Suprapubic skin (tissue), 4 donors: ENCODE measurements around the gene TIMM50. TPM values are rescaled to one million over a fixed set of nuclear protein-coding genes. Genes with fewer than 3 reads are reported as not detected.

Source experiments
- DNase-seq, 2 donors: peaks; one replicate each; pipeline ENCODE4 v3.0.0-alpha.2; 2019; ENCODE audit warnings: low spot score in 2 of 2
- H3K27ac ChIP-seq: fragments of 200-600 bp; sonication (generic); one replicate; pipeline ENCODE4 v1.5.1; 2019
- H3K27me3 ChIP-seq: fragments of 200-600 bp; sonication (generic); one replicate; pipeline ENCODE4 v1.5.1; 2019
- H3K36me3 ChIP-seq: fragments of 200-600 bp; sonication (generic); one replicate; pipeline ENCODE4 v1.5.1; 2019
- H3K4me1 ChIP-seq: fragments of 200-600 bp; sonication (generic); one replicate; pipeline ENCODE4 v1.5.1; 2019
- H3K4me3 ChIP-seq: fragments of 200-600 bp; sonication (generic); one replicate; pipeline ENCODE4 v1.5.1; 2019; ENCODE audit warnings: mild to moderate bottlenecking
- H3K9me3 ChIP-seq: fragments of 200-600 bp; sonication (generic); one replicate; pipeline ENCODE4 v1.5.1; 2019
- EP300 ChIP-seq: sonication (generic); formaldehyde crosslinking; IDR thresholded peaks from one replicate; pipeline ENCODE4 v1.6.1; 2017; ENCODE audit warnings: antibody characterized with exemption
- POLR2A ChIP-seq, 2 donors: fragments of 450-650 bp; IDR thresholded peaks; one replicate each; pipeline ENCODE4 v1.6.1; 2017; ENCODE audit warnings: antibody characterized with exemption in 2 of 2, mild to moderate bottlenecking in 2 of 2, moderate library complexity in 2 of 2
- POLR2AphosphoS5 ChIP-seq, 3 donors: sonication (generic); formaldehyde crosslinking; IDR thresholded peaks; one replicate each; pipeline ENCODE4 v1.6.1; 2017; ENCODE audit warnings: antibody characterized with exemption in 3 of 3
- WGBS: methylation state at CpG from one replicate; pipeline ENCODE4 v1.1.5; 2018; 5-methylcytosine and 5-hydroxymethylcytosine counted together
- total RNA-seq, 4 donors: library from RNA; depleted of rRNA; stranded (reverse); fragments of >200 nt; gene quantifications; one replicate each; pipeline ENCODE4 v1.1.0, GENCODE V29; 2016
- TF ChIP-seq, protein P1 (sequence below), 2 donors: fragments of 200-600 bp in 1 of 2; fragments of 450-650 bp in 1 of 2; sonication (generic) in 1 of 2; IDR thresholded peaks; one replicate each; pipeline ENCODE4 v1.5.1; 2016 to 2019; ENCODE audit warnings: antibody characterized with exemption in 2 of 2, mild to moderate bottlenecking in 1 of 2, moderate library complexity in 1 of 2

TIMM50 gene
- total RNA-seq, 4 donors from 2014 or later: 44.9 to 57.9 (median 50.6) TPM

DNA sequence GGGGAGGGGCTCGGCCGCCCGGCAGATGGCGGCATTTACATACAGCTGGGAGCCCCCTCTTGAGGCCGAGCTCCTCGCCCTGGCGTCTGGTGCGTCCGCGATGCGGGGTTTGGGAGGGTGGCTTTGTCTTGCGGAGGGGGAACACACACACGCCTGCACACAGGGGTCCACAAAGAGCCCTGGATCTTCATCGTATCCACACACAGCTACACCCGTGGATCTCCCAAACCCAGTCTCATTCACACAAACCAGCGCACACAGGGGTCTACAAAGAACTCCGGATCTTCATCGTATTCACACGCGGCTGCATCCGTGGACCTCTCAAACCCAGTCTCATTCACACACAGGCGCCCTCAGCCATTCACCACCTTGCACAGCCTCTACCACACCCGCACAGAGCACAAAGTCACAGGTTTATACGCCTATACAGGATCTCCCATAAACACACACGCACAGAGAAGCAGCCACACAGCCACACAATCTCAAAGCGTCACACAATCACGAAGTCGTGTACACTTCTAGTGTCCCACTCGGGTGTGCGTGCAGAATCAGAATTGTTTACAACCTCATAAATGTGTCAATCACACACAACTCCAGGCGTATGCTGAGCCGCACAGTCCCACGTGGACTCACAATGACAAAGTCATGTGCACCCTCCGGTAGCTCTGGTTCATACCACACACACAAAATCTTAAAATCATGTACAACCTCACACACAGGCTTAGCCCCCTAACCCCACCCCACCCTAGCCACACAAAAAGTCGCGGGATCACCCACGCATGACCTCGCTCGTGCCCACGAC lies 17.6 kb downstream of the TIMM50 start:
- no peaks in the 10 kb centered on the region for H3K36me3 ChIP-seq
- H3K9me3 ChIP-seq: no peaks in the 10 kb centered on the region
- H3K4me3 ChIP-seq: no peak overlapping the region
- no peak overlapping the region for H3K27ac ChIP-seq
- no peak for TF ChIP-seq POLR2AphosphoS5 (IDR thresholded peaks at IDR 0.05)
- TF ChIP-seq POLR2A (IDR thresholded peaks at IDR 0.05): no peak
- TF ChIP-seq, protein P1, sequence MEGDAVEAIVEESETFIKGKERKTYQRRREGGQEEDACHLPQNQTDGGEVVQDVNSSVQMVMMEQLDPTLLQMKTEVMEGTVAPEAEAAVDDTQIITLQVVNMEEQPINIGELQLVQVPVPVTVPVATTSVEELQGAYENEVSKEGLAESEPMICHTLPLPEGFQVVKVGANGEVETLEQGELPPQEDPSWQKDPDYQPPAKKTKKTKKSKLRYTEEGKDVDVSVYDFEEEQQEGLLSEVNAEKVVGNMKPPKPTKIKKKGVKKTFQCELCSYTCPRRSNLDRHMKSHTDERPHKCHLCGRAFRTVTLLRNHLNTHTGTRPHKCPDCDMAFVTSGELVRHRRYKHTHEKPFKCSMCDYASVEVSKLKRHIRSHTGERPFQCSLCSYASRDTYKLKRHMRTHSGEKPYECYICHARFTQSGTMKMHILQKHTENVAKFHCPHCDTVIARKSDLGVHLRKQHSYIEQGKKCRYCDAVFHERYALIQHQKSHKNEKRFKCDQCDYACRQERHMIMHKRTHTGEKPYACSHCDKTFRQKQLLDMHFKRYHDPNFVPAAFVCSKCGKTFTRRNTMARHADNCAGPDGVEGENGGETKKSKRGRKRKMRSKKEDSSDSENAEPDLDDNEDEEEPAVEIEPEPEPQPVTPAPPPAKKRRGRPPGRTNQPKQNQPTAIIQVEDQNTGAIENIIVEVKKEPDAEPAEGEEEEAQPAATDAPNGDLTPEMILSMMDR (IDR thresholded peaks at IDR 0.05): no peak
- no peak for TF ChIP-seq EP300
- peaks cover 66% of the 10 kb centered on the region for H3K27me3 ChIP-seq
- peaks cover 28% of the 10 kb centered on the region for H3K4me1 ChIP-seq
- DNase-seq: no peak
- 3% methylated on average over 25 of the region's 40 CpGs for WGBS

DNA sequence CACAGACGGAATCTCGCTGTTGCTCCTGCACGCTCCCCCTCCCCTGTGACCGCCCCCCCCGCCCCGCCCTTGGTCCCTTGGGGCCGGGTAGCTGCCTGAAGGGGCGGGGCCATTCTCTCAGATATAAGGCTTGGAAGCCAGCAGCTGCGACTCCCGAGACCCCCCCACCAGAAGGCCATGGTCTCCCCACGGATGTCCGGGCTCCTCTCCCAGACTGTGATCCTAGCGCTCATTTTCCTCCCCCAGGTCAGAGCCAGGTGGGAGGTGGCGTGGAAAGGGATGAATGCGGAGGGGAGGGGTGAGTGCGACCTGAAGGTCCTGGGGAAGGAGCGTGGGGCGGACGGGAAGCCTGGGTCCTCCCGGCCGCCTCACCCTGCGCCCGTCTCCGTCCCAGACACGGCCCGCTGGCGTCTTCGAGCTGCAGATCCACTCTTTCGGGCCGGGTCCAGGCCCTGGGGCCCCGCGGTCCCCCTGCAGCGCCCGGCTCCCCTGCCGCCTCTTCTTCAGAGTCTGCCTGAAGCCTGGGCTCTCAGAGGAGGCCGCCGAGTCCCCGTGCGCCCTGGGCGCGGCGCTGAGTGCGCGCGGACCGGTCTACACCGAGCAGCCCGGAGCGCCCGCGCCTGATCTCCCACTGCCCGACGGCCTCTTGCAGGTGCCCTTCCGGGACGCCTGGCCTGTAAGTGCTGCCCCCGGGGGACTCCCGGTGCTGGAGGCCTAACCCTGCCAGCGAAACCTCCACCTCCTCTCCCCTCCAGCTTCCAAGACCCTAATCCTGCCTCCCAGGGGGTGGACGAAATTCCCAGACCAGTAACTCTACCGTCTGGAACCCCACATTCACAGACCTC lies 18.4 kb downstream of the TIMM50 start, which contains the start of gene DLL3:
DLL3 (plus strand) TSS at position 150 of the 845 bp plus-strand sequence; CDS start at position 178, 28 bp downstream.
- H3K9me3 ChIP-seq: no peaks in the 10 kb centered on the region
- H3K27me3 ChIP-seq: peaks cover 73% of the 10 kb centered on the region
- peaks cover 29% of the 10 kb centered on the region for H3K4me1 ChIP-seq
- DNase-seq: no peak
- no peak within 1 kb of the TSS for H3K27ac ChIP-seq
- H3K36me3 ChIP-seq: no peaks in the 10 kb centered on the region
- WGBS: 4% methylated on average over 21 of the region's 60 CpGs
- TF ChIP-seq, protein P1 (IDR thresholded peaks at IDR 0.05): no peak
- TF ChIP-seq POLR2A (IDR thresholded peaks at IDR 0.05) (no peak), EP300 (no peak), POLR2AphosphoS5 (IDR thresholded peaks at IDR 0.05) (no peak)
- H3K4me3 ChIP-seq: peak within 1 kb of the TSS; percentile 18

DNA sequence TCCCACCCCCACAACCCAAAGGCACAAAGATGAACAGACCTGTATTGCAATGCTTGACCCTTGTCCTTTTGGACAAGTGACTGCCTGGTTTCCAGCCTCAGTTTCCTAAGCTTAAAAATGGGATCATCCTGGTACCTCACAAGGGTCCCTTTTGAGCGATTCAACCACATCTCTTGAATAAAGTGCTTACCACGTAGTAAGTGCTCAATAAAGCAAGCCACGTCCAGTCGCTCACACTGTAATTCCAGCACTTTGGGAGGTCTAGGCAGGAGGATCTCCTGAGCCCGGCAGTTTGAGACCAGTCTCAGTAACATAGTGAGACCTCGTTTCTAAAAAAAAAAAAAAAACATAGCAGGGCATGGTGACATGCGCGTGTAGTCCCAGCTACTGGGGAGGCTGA lies 19.3 kb downstream of the TIMM50 start:
- H3K27me3 ChIP-seq: peaks cover 83% of the 10 kb centered on the region
- WGBS: 80% methylated on average over 8 of the region's 8 CpGs
- TF ChIP-seq, protein P1 (IDR thresholded peaks at IDR 0.05): no peak
- TF ChIP-seq POLR2AphosphoS5 (IDR thresholded peaks at IDR 0.05) (no peak), POLR2A (IDR thresholded peaks at IDR 0.05) (no peak), EP300 (no peak)

DNA sequence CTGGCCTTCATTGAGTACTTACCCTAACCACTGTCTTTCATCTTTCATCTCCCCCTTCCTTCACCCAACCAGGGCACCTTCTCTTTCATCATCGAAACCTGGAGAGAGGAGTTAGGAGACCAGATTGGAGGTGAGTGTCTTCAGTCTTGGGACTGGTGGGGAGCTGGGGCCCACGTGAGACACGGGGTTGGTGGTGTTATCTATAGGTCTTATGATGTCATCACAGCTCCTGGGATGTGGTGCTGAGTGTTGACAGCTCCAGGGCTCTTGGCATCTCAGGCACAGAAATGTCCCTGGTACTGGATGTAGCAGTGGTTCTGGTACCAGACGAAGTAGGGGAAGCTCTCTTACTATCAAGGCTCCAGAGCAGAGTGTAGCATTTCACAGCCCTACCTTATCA lies 19.9 kb downstream of the TIMM50 start:
- 56% methylated on average over 4 of the region's 4 CpGs for WGBS
- Histone ChIP-seq H3K36me3 (no peaks in the 10 kb centered on the region), H3K9me3 (no peaks in the 10 kb centered on the region), H3K4me1 (peaks cover 29% of the 10 kb centered on the region), H3K27me3 (peaks cover 89% of the 10 kb centered on the region), H3K27ac (no peak overlapping the region), H3K4me3 (no peak overlapping the region)
- TF ChIP-seq, protein P1 (IDR thresholded peaks at IDR 0.05): no peak
- TF ChIP-seq POLR2A (IDR thresholded peaks at IDR 0.05): no peak
- no peak for TF ChIP-seq POLR2AphosphoS5 (IDR thresholded peaks at IDR 0.05)
- no peak for TF ChIP-seq EP300
- DNase-seq: no peak

More for the DNA sequence above, 19.3 kb downstream of the TIMM50 start:
- Histone ChIP-seq H3K9me3 (no peaks in the 10 kb centered on the region), H3K27ac (no peak overlapping the region), H3K4me1 (peaks cover 29% of the 10 kb centered on the region), H3K4me3 (no peak overlapping the region), H3K36me3 (no peaks in the 10 kb centered on the region)
- no peak for DNase-seq

DNA sequence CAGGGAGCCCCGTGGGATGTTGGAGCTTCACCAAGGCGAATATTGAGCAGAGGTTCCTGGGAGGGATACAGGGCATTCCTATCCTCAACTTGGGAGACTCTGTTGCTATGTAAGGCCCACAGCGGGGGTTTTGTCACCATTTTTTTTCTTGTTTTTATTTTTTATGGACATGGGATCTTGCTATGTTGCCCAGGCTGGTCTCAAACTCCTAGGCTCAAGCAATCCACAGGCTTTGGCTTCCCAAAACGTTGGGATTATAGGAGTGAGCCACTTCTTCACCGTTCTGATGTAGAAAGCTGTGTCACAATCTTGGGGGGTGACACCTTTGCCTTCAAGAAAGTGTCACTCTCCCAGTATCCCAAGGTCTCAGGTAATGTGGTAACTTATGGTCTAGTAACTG lies 20.7 kb downstream of the TIMM50 start:
- H3K27ac ChIP-seq: no peak overlapping the region
- peaks cover 86% of the 10 kb centered on the region for H3K27me3 ChIP-seq
- whole genome bisulfite sequencing: 76% methylated on average over 5 of the region's 5 CpGs
- H3K36me3 ChIP-seq: no peaks in the 10 kb centered on the region
- TF ChIP-seq EP300: no peak
- TF ChIP-seq, protein P1 (IDR thresholded peaks at IDR 0.05): no peak
- TF ChIP-seq POLR2A (IDR thresholded peaks at IDR 0.05): no peak
- TF ChIP-seq POLR2AphosphoS5 (IDR thresholded peaks at IDR 0.05): no peak
- peaks cover 29% of the 10 kb centered on the region for H3K4me1 ChIP-seq
- H3K9me3 ChIP-seq: no peaks in the 10 kb centered on the region
- DNase-seq: no peak
- no peak overlapping the region for H3K4me3 ChIP-seq
